Measurements from ENCODE around the gene OR52R1.
"Not testable (repeated sequence)": the region's sequence is repeated elsewhere in the genome, so short reads cannot be mapped to it uniquely, and the experiment has no call there.

Gene OR52R1

DNA sequence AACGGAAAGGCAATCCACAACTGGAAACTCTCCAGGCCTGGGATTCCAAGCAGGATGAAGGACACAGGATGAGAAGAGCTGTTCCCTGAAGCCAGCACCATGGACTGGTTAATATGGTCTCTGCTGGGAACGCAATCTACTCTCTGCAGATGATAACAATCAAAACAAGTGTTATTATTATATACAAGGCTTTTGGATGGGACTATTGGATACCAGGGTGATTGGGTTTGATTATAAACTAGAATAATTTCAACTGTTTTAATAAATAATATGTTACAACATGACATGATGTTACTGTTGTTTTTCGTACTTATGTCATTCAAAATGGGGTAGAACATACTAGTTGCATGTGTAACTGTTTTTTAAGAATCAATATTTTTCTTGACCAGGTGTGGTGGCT lies at the start of gene OR52R1:
TSS of gene OR52R1 (minus strand) at position 101 of the 400 bp plus-strand sequence. CDS start at position 101, 0 bp downstream.
- no peak for DNase-seq
- no peak for ATAC-seq

DNA sequence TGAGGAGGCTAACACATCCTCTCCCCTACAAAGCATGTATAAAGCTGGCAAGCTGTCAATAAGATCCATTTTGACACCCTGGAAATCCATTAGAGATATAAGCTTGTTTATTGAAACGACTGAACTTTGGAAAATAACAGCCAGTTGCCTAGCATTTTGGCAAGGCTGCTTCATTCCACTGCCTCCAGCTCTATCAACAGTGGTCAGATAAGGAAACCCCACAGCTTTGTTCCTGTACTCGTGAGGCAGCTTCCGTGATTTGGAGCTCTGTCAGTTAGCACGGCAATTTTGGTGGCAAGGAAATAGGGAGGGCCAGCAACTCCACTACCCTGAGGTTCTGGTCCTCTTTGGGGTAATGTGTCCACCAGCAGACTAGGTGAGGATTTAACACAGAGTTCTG lies 46.9 kb upstream of the OR52R1 start:
- ATAC-seq (no peak), DNase-seq (no peak)

DNA sequence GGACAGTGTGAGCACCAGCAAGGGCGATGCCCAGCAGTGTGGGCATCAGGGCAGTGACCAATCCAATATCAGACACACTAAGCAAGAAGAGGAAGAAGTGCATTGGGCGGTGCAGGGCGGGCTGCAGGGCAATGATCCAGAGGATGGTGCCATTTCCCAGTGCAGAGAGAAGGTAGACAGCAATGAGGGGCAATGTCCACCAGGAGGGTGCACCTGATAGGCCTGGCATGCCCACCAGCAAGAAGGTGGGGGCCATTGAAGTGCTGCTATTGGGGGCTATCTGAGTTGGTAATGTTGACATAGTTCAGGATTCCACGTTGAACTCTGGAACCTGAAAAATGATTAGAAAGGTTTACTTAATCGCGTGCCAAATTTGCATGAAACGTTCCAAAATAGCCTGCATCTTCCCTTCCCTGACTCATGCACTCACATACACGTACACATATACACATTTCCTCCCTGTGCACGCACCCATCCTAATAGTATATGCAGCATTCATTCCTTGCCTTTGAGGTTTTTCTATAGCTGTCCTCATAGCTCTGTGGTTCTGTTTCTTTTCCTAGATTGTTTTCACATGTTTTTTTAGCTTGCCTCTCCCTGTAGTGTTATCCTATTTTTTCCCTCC lies 44.8 kb upstream of the OR52R1 start, which contains the start of gene OR51S1:
TSS of gene OR51S1 (minus strand) at position 301 of the 625 bp plus-strand sequence. CDS start at position 301, 0 bp downstream.
- ATAC-seq = no peak
- no peak for DNase-seq

DNA sequence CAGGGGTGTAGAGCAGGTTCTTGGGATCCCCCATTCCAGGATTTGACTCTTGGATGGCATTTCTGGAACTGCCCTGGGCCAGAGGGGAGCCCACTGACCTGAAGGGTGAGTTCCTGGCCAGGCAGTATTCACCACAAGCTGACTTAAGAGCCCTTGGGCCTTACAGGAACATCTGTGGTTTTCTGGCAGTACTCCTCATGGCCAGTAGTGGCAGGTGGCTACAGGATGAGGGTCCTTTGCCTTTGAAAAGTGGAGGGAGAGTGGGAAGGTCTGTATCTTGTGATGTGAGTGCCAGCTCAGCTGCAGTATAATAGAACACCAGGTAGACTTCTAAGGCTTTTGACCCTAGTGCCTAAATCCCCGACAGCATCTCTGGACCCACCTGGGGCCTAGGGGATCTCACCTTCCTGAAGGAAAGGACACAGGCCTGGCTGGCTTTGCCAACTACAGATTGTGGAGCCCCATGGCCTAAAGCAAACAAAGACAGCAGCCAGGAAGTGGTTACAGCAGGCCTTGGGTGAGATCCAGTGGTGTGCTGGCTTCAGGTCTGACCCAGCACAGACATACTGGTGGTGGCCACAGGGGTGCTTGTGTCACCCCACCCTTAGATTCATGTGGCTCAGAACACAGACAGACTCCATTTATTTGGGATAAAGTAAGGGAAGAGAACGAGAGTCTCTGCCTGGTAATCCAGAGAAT lies 35.8 kb upstream of the OR52R1 start:
- DNase-seq = no peak
- ATAC-seq = no peak

DNA sequence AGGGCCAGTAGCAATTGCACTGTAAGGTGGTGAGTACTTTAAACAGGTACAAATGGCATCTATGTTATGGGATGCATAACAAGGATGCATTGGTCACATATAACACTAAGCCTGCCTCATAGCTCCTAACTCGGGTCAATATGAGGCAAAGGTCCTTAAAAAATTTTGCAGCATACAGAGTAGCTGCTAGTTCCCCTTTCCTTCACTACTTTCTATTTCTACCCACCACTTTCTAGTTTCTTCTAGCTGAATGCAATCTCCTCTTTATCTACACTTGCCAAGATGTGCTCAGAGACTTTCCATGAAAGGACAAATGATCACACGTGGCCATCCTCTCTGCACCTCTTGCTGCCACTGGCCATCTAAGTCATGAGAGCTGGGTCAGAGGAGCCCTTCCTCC lies 26.7 kb upstream of the OR52R1 start:
- DNase-seq (no peak), ATAC-seq (no peak)

DNA sequence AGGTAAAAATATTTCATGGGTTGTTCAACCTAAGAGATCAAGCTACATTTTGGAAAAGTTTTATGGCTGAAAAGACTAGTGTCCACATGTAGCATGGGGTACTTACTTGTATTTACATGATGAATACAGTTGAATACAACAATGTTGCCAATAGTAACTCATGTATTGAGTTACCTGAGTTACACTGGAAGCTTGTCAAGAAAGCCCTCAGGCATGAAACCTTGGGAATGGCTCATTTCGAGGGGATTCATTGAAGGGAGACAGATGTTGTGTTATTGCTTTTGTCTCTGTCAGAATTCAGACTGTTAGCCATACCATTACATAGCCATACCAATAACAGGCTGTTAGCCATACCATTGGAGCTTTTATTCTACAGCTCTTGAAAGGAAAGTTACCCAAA lies 26.2 kb upstream of the OR52R1 start:
- no peak for ATAC-seq
- DNase-seq = no peak

DNA sequence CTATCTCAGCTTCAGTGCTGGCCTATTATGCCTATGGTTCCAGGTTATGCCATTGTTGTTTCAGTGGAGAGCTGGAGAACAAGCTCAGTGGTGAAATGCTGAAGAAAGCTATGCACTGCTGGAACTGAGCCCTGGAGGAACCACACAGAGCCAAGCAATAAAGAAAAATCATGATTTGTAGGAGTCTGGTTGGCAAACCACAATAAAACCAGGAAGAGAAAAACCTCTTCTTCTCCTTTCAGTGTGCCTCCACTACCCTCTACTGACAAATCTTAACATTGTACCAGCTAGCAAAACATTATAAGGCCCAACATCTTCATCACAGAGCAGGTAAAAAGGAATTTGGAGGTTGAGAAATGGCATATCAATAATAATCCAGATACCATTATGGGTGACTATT lies 22.2 kb upstream of the OR52R1 start:
- no peak for ATAC-seq

DNA sequence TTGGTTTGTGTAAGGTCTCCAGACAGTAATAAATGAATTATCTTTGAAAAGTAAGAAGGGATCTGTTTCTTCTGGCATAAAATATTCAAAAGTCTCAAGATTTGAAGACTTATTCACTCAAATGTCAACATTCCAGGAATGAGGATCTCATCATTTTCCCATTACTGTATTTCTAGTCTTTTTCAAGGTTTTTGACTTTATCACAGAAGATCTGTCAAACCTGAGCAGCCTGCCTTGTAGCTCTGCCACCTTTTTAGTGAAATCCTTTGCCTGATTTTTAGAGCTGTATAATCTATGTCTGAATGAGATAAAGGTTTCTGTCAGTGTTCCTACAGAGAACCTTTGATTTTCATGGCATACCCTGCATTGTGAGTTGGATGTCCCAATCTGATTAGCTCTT lies 21.0 kb upstream of the OR52R1 start:
- ATAC-seq = no peak
- DNase-seq = no peak

More for the DNA sequence above, 22.2 kb upstream of the OR52R1 start:
- no peak for DNase-seq

DNA sequence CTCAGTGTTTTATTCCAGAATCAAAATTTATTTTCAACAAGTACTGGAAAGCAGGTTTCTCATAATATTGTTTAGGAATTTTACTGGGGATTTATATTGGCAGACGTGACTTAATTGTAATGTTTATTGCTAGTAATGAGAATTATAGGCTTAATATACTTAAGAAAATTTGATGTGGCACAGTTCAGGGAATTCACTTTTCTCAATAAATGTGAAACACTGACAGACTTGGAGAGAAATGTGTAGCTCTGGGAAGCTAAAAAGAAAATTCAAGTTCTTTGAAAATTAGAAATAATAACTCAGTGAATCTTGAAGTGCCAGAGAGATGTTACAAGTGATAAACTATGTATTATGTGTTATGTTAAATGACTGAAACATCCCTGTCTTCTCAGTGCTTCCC lies 16.8 kb upstream of the OR52R1 start, which contains the start of gene OR51F2:
TSS of gene OR51F2 (plus strand) at position 301 of the 400 bp plus-strand sequence. CDS start 101 bp downstream, outside the sequence.
- no peak for ATAC-seq
- DNase-seq = no peak

DNA sequence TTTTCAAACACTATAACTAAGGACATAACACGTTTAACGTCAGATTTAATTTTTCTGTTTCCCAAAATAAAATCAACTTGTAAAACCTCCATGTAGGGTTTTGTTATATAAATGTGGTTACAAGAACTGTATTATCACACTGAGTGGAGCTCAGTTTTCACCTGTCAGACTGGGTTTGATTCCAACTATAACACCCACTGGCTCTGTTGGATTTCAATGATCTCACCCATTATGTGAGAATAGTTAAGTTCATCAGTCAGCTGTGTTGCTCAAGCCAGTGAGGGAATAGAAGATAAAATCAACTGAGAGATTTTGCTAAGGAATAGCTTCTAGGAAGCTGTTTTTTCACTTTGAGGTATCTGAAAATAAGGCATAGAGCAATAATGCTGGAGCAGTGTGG lies 5.1 kb upstream of the OR52R1 start:
- DNase-seq (no peak), ATAC-seq (no peak)

DNA sequence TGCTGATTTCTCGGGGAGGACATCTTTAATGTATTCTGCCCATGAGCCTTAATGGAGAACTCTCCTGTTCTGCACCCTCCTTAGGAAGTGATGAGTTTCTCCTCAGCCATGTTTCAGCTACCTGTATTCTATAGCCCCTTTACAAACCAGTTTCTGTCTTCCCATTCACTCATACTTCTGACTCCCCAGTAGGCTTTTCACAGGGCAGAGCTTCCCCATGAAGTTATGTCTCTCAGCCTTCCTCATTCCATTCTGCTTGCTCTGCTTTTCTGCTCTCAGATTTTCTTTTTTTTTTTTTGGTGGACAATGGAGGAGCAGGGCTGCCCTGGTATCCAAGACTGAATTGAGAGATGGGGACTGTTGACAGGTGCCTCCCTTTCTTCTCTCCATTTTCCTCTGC lies 4.3 kb upstream of the OR52R1 start:
- DNase-seq (no peak), ATAC-seq (no peak)

DNA sequence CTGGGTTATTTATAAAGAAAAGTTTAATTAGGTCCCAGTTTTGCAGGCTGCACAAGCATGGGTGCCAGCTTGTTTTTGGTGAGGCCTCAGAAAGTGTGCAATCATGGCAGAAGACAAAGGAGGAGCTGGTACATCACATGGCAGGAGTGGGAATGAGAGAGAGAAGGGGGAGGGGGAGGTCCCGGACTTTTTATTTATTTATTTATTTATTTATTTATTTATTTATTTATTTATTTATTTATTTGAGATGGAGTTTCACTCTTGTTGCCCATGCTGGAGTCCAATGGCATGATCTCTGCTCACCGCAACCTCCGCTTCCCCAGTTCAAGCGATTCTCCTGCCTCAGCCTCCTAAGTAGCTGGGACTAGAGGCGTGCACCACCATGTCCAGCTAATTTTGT lies 2.9 kb downstream of the OR52R1 start:
- not testable (repeated sequence) for ATAC-seq, DNase-seq

DNA sequence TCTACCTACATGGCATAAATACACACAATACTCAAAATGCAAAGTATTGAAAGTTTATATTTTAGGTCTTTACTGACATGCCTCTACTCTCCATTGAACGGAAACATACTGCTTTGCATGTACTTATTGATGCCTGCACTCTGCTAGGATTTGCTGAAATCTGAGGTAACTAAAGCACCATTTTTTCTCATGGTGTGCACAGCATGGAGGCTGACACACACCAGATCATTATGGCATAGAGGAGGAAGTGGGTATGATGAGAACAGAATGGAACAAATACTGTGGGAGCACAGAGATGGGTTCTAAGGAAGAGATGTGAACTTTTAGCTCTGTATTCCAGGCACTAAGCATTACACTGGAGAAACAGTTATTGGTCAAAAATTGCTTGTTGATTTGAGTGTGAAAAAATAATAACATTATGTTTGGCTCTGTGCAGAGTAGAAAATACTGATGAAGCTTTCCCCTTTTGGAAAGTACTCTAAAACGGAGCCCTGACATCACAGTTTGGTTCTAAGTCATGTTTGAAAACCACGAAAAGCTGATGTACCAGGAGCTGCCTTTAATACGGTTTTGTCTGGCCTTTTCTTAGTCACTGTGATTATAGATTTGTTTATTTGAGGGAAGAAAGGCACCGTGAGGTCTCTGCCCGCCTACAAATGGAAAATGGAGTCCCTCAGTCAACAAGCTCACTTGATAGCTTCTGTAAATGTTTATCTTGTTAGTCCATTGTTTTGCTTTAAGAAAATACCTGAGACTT lies 5.6 kb downstream of the OR52R1 start:
- ATAC-seq = no peak
- DNase-seq = no peak

DNA sequence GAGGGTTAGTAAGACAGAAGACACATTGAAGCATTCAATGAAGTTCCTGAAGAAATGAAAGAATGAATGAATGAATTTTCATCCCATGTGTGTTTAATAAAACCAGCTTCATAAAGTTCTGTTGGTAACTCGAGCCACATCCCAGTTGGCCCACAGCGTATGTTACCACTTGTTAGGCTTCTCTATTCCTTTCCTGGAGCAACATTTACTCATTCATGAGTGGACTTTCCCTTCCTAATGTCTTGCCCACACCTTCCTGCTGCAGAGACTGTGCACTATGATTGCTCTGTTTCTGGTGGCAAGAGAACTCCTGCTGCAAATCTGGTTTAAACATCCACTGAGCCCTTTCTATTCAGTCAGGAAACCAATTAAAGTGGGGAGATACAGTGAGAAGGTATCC lies 7.0 kb downstream of the OR52R1 start:
- no peak for ATAC-seq
- DNase-seq = no peak

DNA sequence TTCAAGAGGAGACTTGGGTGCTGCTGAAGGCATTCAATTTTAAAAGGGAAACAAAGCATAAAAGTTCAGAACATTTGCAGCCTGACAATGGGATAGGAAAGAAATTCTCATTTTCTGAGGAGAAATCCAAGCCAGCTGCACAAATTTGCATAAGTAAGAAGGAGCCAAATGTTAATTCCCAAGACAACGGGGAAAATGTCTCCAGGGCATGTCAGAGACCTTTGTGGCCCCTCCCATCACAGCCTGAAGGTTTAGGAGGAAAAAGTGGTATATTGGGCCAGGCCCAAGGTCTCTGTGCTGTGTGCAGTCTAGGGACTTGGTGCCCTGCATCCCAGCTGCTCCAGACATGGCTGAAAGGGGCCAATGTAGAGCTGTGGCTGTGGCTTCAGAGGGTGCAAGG lies 21.7 kb downstream of the OR52R1 start:
- no peak for ATAC-seq
- DNase-seq = no peak

DNA sequence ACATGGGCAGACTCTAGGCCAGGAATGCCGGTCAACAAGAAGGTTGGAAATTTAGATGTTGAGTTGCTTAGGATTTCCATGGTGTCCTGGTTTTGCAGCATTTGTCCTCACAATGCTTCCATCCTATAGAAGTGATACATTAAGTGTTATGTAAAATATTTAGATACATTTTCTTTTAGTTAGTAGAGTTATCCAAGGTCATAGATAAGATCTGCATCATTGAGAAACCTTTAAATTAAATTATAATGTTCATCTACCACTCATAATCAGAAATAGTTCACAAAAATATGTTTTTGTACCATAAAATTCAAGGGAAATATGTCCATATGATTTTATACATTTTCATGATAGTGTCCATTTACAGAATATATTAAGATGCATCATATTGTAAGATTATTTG lies 34.3 kb downstream of the OR52R1 start, which contains the start of gene OR51F1:
TSS of gene OR51F1 (minus strand) at position 101 of the 400 bp plus-strand sequence. CDS start at position 101, 0 bp downstream.
- no peak for ATAC-seq

DNA sequence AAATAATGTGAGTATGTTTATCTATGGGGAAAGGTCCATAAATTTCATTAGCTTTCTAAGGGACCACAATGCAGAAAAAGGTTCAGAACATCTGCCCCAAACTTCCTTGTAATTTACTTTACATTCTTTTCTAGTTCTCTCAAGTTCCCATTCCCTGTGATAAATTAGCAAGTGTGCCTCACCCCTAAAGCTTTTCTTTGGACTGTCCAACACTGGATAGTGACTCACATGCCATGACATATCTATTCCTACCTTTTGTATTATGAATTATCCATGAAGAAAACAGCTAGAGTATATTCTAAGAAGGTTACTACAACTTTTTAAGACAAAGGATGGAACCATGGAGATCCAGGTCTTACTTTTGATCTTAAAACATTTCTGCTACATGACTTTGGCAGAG lies 36.1 kb downstream of the OR52R1 start:
- DNase-seq (no peak), ATAC-seq (no peak)

More for the DNA sequence above, 34.3 kb downstream of the OR52R1 start, which contains the start of gene OR51F1:
- no peak for DNase-seq

DNA sequence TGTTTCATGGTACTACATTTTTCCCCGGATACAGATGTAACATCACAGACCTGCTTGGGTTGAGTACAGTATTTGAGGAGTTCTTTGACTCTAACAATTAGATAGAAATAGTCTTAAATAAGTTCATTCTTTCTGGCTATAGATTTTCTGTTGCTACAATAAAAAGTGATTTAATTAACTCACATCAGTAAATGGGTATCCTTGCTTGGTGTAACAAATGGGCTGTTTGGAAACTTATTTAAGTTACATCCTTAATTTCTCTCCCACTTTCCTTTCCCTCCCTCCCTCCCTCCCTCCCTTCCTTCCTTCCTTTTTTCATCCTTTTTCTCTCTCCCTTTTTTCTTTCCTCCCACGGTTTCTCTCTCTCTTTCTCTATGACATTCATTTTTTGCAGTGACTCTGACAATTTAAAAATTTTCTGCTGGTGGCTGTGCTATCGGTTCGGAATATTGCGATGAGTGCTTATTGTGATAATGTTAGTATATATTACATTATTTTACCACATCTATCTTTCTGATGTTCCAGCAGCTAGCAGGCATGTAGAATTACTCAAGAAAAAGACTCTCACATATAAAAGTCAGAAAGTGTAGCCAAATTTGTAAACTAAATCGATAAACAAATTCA lies 37.6 kb downstream of the OR52R1 start:
- no peak for ATAC-seq
- DNase-seq = no peak

DNA sequence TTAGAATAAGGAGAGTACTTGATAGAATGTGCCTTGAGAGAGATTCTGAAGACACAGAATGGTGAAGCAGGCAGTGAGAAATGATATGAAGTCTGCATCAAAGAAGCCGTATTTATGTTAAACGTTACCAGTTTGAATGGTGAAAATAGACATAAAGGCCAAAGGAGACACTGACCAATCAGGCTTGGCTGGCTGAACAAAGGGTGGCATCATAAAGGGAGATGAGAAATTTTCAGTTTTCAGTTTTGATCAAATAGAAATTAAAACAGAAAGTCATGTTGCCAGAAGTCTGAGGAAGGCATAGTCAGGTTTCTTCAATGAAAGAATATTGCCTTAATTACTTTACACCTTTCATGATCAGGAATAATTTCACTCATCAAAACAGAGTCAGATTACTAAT lies 41.1 kb downstream of the OR52R1 start:
- ATAC-seq (no peak), DNase-seq (no peak)

Data from stimulated activated naive CD8-positive, alpha-beta T cell treated with anti-CD3 and anti-CD28 coated beads, Interleukin-15, Interleukin-2, amounts not matched to agents 100 U/mL and 50 U/mL, for 24 hours (primary cell).